PC-3 (cell line): ENCODE data around the gene TMEM178A. TPM values are rescaled to one million over a fixed set of nuclear protein-coding genes. Genes with fewer than 3 reads are reported as not detected.

Source experiments
- ATAC-seq: fragments of 200-7000 bp; cut with Tn5 transposase; 2 replicates; pipeline ENCODE4 v1.9.1; 2020; ENCODE audit warnings: mild to moderate bottlenecking, moderate library complexity
- BruUV-seq: library from RNA; stranded (reverse); fragments of 400-500 nt; replicated peaks from 2 replicates; lab custom pipeline; 2021; lab: Mats Ljungman, UMichigan
- CTCF ChIA-PET: fragments of 300-600 bp; sonication (Branson Sonifier 250); formaldehyde crosslinking; loops from one replicate; lab custom pipeline; 2022; ENCODE audit warnings: antibody characterized with exemption; lab: Charles Lee
- POLR2A ChIA-PET: fragments of 300-600 bp; sonication (Branson Sonifier 250); formaldehyde crosslinking; loops from one replicate; lab custom pipeline; 2022; ENCODE audit warnings: antibody characterized with exemption; ENCODE audit not compliant: unreplicated experiment; lab: Charles Lee
- DNase-seq: peaks from one replicate; pipeline ENCODE4 v3.0.0-alpha.2; 2015
- H2AFZ ChIP-seq: fragments of 300-600 bp; sonication (generic); 2 replicates; pipeline ENCODE4 v1.6.0; 2016; ENCODE audit warnings: antibody characterized with exemption, low read length
- H3F3A ChIP-seq: fragments of 300-600 bp; sonication (generic); one replicate; pipeline ENCODE4 v1.6.0; 2017; ENCODE audit warnings: antibody characterized with exemption, low read length, control low read depth, mild to moderate bottlenecking; ENCODE audit not compliant: unreplicated experiment
- H3K27ac ChIP-seq: fragments of 300-600 bp; sonication (generic); 2 replicates; pipeline ENCODE4 v1.5.1; 2016; ENCODE audit warnings: mild to moderate bottlenecking, low read length
- H3K27me3 ChIP-seq: fragments of 300-600 bp; sonication (generic); 2 replicates; pipeline ENCODE4 v1.6.1; 2016; ENCODE audit warnings: low read length, mixed read lengths
- H3K36me3 ChIP-seq: fragments of 300-600 bp; sonication (generic); 2 replicates; pipeline ENCODE4 v1.6.1; 2016; ENCODE audit warnings: low read depth, mixed run types, low read length, mixed read lengths
- H3K4me1 ChIP-seq: fragments of 300-600 bp; sonication (generic); 2 replicates; pipeline ENCODE4 v1.5.1; 2016; ENCODE audit warnings: low read length; ENCODE audit not compliant: insufficient read depth
- H3K4me2 ChIP-seq: fragments of 300-600 bp; sonication (generic); 2 replicates; pipeline ENCODE4 v1.6.0; 2016; ENCODE audit warnings: low read length
- H3K4me3 ChIP-seq: fragments of 300-600 bp; sonication (generic); 2 replicates; pipeline ENCODE4 v1.5.1; 2016; ENCODE audit warnings: mild to moderate bottlenecking, low read length, mixed read lengths
- H3K79me2 ChIP-seq: fragments of 300-600 bp; sonication (generic); 2 replicates; pipeline ENCODE4 v1.6.1; 2017; ENCODE audit warnings: low read length, mixed read lengths
- H3K9ac ChIP-seq: fragments of 300-600 bp; sonication (generic); 2 replicates; pipeline ENCODE4 v1.6.0; 2016; ENCODE audit warnings: mild to moderate bottlenecking, low read length
- H3K9me2 ChIP-seq: fragments of 300-600 bp; sonication (generic); replicated peaks from 2 replicates; pipeline ENCODE4 v1.6.1; 2016; ENCODE audit warnings: mixed run types, low read length, mixed read lengths
- H3K9me3 ChIP-seq: fragments of 300-600 bp; sonication (generic); 2 replicates; pipeline ENCODE4 v1.6.1; 2016; ENCODE audit warnings: low read length, mixed read lengths
- H4K20me1 ChIP-seq: fragments of 300-600 bp; sonication (generic); 2 replicates; pipeline ENCODE4 v1.6.1; 2016; ENCODE audit warnings: low read length, mixed read lengths
- EZH2 ChIP-seq: fragments of 300-600 bp; sonication (generic); IDR thresholded peaks from one replicate; pipeline ENCODE4 v1.6.1; 2017; ENCODE audit warnings: antibody characterized with exemption, mild to moderate bottlenecking, low read length; ENCODE audit not compliant: unreplicated experiment
- EZH2phosphoT487 ChIP-seq: fragments of 300-600 bp; sonication (generic); IDR thresholded peaks from 2 replicates; pipeline ENCODE4 v1.6.1; 2018; ENCODE audit warnings: mild to moderate bottlenecking, antibody characterized with exemption, low read length, borderline replicate concordance
- intact Hi-C: fragments of 100-400 bp; cut with micrococcal nuclease; formaldehyde crosslinking; loops from 2 replicates; pipeline ENCODE4 v1.9.0; 2023
- total RNA-seq: library from RNA; depleted of rRNA; stranded (reverse); fragments of >200 nt; gene quantifications from 2 replicates; pipeline ENCODE4 v1.2.3, GENCODE V29; 2014
- TF ChIP-seq, protein P1 (sequence below): fragments of 300-600 bp; sonication (generic); conservative IDR thresholded peaks from 2 replicates; pipeline ENCODE4 v1.5.1; 2017; ENCODE audit warnings: antibody characterized with exemption, low read depth, mild to moderate bottlenecking, low read length

Gene TMEM178A
- total RNA-seq, 1 experiment from 2014 or later, result 0.33 TPM

DNA sequence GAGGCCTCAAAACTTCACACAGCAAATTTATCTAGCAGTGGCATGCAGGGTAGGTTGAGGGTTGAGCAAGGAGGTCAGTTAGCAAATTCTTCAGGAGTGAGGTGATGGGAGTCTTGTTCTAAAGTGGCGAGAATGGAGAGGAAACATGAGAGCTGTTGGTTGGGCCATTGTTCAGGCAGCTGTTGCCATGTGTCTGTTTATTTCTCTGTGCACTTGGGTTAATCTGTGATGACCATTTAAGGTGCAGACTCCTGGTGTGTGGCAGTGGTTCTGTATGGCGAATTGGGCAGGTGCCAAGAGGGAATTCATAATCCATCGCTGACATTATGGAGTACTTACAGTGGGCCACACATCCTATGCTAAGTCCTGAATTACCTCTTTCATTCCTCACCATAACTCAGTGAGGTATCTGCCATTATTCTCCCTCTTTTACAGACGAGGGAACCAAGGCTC is 30.4 kb downstream of the TMEM178A start:
- Histone ChIP-seq H3K27me3 (no peaks in the 10 kb centered on the region), H3K9me3 (0 out of 2 replicates have a peak, but pooled peaks cover 5% of the 10 kb centered on the region), H4K20me1 (no peaks in the 10 kb centered on the region), H3K4me2 (no peak overlapping the region), H2AFZ (no peak overlapping the region), H3K4me1 (no peaks in the 10 kb centered on the region), H3K4me3 (no peak overlapping the region), H3F3A (no peaks in the 10 kb centered on the region), H3K27ac (no peak overlapping the region), H3K9me2 (no peaks in the 10 kb centered on the region), H3K36me3 (no peaks in the 10 kb centered on the region; the same call in 1 of the 2 replicates), H3K79me2 (no peaks in the 10 kb centered on the region), H3K9ac (no peak overlapping the region)
- CTCF ChIA-PET, result interaction anchor here (0.7 to 2.8 kb wide), 5 partner anchors 28 to 749 kb away, joined by 3 to 30 read pairs (median 3); no protein-coding TSS in a partner anchor
- POLR2A ChIA-PET, result no interaction called here
- ATAC-seq (no peak), DNase-seq (no peak)
- no TSS peak for BruUV-seq
- TF ChIP-seq EZH2, result no peak
- intact Hi-C loops, result loop anchor here (5.0 kb wide), 1 partner anchor 314 kb away; no protein-coding TSS in a partner anchor

DNA sequence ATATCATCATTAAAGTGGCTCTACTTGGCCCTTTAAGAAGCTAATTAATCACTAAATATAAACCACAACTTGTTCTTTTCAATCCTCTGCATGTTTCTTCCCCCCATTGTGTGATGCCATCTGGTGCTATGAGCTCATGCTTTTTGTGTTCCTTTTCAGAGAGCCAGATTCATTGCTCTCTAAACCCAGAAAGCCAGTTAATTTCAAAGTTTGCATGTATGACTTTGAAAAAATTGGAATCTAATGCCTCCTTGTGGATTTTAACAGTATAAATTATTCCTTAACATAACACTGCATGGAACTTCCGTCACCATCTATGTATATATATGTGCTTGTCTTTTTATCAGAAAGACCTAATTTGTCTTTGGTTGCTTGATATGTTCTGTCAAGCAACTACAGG is 31.1 kb downstream of the TMEM178A start:
- Histone ChIP-seq H3K9ac (no peak overlapping the region), H3K79me2 (no peaks in the 10 kb centered on the region), H3K9me3 (0 out of 2 replicates have a peak, but pooled peaks cover 12% of the 10 kb centered on the region), H3K4me1 (no peaks in the 10 kb centered on the region), H2AFZ (0 out of 2 replicates have a peak overlapping the region, but pooled peaks have one; percentile 4), H3F3A (no peaks in the 10 kb centered on the region), H3K27me3 (no peaks in the 10 kb centered on the region), H4K20me1 (no peaks in the 10 kb centered on the region), H3K4me3 (no peak overlapping the region), H3K4me2 (no peak overlapping the region), H3K9me2 (no peaks in the 10 kb centered on the region), H3K27ac (no peak overlapping the region), H3K36me3 (no peaks in the 10 kb centered on the region; the same call in 1 of the 2 replicates)
- ATAC-seq, result peak; percentile 88
- CTCF ChIA-PET, result interaction anchor here (0.7 to 2.8 kb wide), 5 partner anchors 28 to 750 kb away, joined by 3 to 30 read pairs (median 3); no protein-coding TSS in a partner anchor
- no peak for TF ChIP-seq EZH2phosphoT487
- TF ChIP-seq, protein P1, sequence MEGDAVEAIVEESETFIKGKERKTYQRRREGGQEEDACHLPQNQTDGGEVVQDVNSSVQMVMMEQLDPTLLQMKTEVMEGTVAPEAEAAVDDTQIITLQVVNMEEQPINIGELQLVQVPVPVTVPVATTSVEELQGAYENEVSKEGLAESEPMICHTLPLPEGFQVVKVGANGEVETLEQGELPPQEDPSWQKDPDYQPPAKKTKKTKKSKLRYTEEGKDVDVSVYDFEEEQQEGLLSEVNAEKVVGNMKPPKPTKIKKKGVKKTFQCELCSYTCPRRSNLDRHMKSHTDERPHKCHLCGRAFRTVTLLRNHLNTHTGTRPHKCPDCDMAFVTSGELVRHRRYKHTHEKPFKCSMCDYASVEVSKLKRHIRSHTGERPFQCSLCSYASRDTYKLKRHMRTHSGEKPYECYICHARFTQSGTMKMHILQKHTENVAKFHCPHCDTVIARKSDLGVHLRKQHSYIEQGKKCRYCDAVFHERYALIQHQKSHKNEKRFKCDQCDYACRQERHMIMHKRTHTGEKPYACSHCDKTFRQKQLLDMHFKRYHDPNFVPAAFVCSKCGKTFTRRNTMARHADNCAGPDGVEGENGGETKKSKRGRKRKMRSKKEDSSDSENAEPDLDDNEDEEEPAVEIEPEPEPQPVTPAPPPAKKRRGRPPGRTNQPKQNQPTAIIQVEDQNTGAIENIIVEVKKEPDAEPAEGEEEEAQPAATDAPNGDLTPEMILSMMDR, result peak; percentile 79
- no peak for TF ChIP-seq EZH2
- DNase-seq, result peak; percentile 65
- BruUV-seq, result no TSS peak
- intact Hi-C loops, result loop anchor here (1.0 to 5.0 kb wide), 5 partner anchors 33 to 315 kb away; no protein-coding TSS in a partner anchor
- POLR2A ChIA-PET, result no interaction called here

DNA sequence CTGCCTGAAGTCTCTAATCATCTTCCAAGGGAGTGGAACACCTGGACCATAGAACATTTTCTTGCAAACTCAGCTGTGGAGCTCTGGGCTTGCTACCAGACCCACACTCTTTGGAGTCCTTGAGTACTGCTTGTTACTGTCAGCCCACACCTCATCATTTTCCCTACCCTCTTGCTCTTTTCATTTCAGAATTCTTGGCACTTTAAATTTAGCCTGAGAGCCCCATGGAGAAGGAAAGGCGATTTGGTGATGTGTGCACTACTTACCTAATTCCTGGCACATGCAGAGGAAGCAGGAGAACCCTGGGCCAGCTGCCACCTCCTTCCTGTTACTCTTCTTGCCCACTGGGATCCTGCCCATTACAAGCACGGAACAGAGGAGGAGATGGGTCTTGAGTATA is 31.7 kb downstream of the TMEM178A start:
- no peaks in the 10 kb centered on the region for H4K20me1 ChIP-seq
- H3K9me3 ChIP-seq, result 0 out of 2 replicates have a peak, but pooled peaks cover 12% of the 10 kb centered on the region
- BruUV-seq, result no TSS peak
- no peaks in the 10 kb centered on the region for H3K27me3 ChIP-seq
- H3K4me1 ChIP-seq, result no peaks in the 10 kb centered on the region
- ChIA-PET POLR2A (interaction anchor here (0.6 kb wide), 1 partner anchor 325 kb away, joined by 4 read pairs; no protein-coding TSS in a partner anchor), CTCF (interaction anchor here (0.6 to 2.8 kb wide), 5 partner anchors 33 to 1061 kb away, joined by 3 to 30 read pairs (median 4); no protein-coding TSS in a partner anchor)
- H3K9me2 ChIP-seq, result no peaks in the 10 kb centered on the region
- H3F3A ChIP-seq, result no peaks in the 10 kb centered on the region
- no peak overlapping the region for H3K9ac ChIP-seq
- TF ChIP-seq EZH2 (no peak), EZH2phosphoT487 (no peak)
- TF ChIP-seq, protein P1, result no peak
- H3K4me2 ChIP-seq, result no peak overlapping the region
- 0 out of 2 replicates have a peak overlapping the region, but pooled peaks have one; percentile 4 for H2AFZ ChIP-seq
- no peaks in the 10 kb centered on the region for H3K79me2 ChIP-seq
- no peak overlapping the region for H3K4me3 ChIP-seq
- no peaks in the 10 kb centered on the region; the same call in 1 of the 2 replicates for H3K36me3 ChIP-seq
- no peak overlapping the region for H3K27ac ChIP-seq
- DNase-seq, result no peak
- intact Hi-C loops, result loop anchor here (1.0 to 5.0 kb wide), 5 partner anchors 33 to 315 kb away; no protein-coding TSS in a partner anchor
- ATAC-seq, result peak; percentile 27
